Hematopoietic multipotent progenitor cell treated with erythropoietin and hydrocortisone succinate and interleukin-3 and kit ligand, for 17 days (in vitro differentiated cells): ENCODE data around the gene CDK6.
"Not testable (repeated sequence)": the region's sequence is repeated elsewhere in the genome, so short reads cannot be mapped to it uniquely, and the experiment has no call there.

Experiments used
- DNase-seq: peaks from one replicate; pipeline ENCODE4 v3.0.0-alpha.2; 2015; ENCODE audit warnings: low spot score

CDK6 gene

GRCh38 chr7:92836489-92836999 lies at the start of gene CDK6:
CDK6 (minus strand) TSS chr7:92836573; CDS start chr7:92833323, 3,250 bp downstream.
- DNase-seq = no peak

- not testable (repeated sequence) for DNase-seq
Measured at GRCh38 chr7:92886039-92886438, 49.7 kb upstream of the CDK6 start.

GRCh38 chr7:92884218-92884617 lies 47.8 kb upstream of the CDK6 start:
- DNase-seq = no peak

DNA sequence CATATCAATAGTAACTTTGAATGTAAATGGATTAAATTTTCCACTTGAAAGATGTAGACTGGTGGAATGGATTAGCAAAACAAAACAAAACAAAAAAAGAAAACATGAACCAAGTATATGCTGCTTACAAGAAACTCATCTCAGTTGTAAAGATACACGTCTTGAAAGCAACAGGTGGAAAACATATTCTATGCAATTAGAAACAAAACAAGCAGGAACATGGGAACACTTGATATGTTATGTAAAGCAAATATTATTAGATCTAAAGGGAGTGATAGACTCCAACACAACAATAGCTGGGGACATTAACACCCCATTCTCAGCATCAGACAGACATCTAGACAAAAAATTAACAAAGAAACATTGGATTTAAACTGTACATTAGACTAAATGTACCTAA lies 46.4 kb upstream of the CDK6 start:
- no peak for DNase-seq

GRCh38 chr7:92881091-92881485 lies 44.7 kb upstream of the CDK6 start:
- DNase-seq = no peak

- DNase-seq = peak; percentile 11
Measured at GRCh38 chr7:92880212-92881090, 44.1 kb upstream of the CDK6 start.

DNA sequence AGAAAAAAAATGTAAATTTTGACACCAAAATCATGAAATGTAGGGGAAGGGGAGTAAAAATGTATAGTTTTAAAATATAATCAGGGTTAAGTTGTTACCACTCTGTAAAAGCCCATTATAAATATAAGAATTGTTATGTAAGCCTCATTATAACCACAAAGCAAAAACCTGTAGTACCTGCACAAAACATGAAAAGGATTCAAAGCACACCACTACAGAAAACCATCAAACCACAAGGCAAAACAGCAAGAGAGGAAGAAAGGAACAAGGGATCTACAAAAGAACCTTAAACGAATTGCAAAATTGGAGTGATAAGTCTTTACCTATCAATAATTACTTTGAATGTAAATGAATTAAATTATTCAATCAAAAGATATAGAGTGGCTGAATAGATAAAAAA lies 41.0 kb upstream of the CDK6 start:
- DNase-seq = no peak

- DNase-seq = no peak
Measured at GRCh38 chr7:92876836-92877235, 40.5 kb upstream of the CDK6 start.

GRCh38 chr7:92875719-92876118 lies 39.3 kb upstream of the CDK6 start:
- DNase-seq = no peak

- no peak for DNase-seq
Measured at GRCh38 chr7:92875173-92875572, 38.8 kb upstream of the CDK6 start.

- no peak for DNase-seq
Measured at GRCh38 chr7:92874567-92874966, 38.2 kb upstream of the CDK6 start.

GRCh38 chr7:92873776-92874175 lies 37.4 kb upstream of the CDK6 start:
- no peak for DNase-seq

DNA sequence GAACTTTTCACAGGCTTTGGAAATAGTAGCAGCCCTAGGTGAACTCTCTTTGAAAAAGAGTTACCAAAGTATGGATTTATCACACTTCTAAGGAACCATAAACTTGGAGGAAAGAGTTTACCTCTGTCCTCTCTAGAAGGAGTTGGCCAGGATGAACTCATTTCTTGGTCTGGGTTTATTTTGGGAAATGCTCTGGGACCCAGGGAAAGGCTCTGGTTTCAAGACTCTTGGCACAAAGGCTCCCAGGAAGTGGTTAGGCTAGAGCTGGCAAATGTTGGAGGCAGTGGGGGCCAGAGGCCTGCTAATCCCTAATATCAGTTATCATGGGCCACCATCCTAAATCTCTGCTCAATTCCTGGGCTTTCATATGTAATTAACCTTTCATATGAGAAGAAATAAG lies 36.3 kb upstream of the CDK6 start:
- no peak for DNase-seq

GRCh38 chr7:92868683-92869293 lies 32.4 kb upstream of the CDK6 start:
- no peak for DNase-seq

GRCh38 chr7:92864169-92864568 lies 27.8 kb upstream of the CDK6 start:
- peak; percentile 12 for DNase-seq

DNA sequence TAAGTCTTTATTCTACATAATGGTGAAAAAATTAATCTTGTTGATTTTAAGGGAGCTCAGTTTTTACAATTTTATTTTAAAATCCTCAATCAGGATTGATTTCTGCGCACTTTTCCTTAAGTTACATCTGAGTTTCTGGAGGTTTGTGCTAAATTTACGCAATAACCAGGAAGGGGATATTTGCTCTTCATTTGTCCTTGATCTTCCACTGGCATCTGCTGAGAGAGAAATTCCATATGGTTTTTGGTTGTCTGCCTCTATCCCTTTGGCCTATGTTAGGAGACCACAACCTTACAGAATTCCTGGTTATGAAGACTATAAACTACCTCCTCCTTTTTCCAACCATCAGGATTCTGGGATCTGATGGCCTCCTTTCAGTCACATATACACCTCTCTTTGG lies 20.1 kb upstream of the CDK6 start:
- DNase-seq = no peak

DNA sequence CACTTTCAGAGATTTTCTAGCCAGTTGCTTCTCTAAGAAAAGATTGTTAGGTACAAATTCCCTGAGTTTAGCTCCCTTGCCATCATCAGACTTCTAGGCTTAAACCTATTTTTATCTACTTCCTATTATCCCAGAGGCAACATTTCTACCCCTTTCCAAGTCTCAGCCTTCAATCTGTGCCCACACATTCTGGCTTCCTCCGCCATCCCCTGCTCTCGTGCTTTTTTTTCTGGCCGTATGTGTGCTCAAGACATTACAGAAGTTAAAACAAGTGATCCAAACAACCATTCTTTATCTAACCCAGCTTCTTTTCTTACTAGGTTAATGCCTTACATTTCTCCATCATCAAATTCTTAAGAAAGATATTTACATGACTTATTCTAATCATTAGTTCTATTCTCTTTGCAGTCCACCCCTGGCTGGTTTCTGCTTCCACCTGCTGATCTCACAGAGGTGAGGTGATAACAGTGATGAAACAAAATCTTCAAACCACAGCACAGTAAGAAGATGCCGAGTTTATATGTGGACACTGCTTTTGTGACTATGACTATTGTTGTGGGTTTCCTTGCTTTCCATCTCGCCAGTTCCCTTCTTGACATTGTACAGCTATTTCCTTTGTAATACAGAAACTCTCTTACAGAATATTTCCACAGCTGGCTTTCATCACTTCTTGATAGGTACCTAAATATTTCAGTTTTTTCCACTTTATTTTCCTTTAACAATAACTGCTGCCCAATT lies 18.3 kb upstream of the CDK6 start:
- DNase-seq = no peak

- DNase-seq = no peak
Measured at GRCh38 chr7:92851732-92852131, 15.4 kb upstream of the CDK6 start.

DNA sequence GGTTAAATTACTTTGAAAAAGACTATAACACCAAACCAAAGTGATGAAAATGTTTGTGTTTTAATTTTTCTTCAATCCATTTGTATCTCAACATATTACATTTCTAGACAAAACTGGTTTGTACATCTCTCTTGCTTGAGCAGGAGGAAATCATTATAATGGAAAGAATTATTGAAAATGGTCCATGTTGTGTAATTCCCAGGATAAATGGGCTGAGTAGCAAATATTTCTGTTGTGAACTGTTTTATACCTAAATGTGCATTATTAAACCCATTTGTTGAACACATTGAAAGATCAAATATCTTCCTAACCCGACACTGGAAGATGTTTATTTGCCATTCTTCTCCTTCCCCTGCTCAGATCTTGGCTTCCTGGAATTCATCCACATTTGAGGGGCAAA lies 14.1 kb upstream of the CDK6 start:
- DNase-seq = no peak

DNA sequence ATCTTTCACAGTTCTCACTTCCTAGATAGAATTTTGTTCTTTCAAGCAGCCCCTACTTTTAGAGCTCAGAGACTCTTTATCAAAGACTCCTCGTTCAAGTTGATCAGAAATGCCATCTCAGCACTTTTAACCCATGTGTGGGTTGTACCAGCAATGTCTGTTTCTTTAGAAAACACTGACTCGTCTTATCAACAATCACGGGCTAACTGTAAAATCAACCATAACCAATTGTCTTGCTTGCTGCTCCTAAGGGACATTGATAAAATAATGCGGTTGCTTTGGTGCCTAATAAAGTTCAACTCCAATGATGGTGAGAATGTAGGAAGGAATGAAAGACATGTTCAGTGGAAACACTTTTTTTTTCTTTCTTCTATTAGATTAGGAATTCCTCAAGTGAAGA lies 12.9 kb upstream of the CDK6 start:
- DNase-seq = no peak

GRCh38 chr7:92848851-92849250 lies 12.5 kb upstream of the CDK6 start:
- no peak for DNase-seq

DNA sequence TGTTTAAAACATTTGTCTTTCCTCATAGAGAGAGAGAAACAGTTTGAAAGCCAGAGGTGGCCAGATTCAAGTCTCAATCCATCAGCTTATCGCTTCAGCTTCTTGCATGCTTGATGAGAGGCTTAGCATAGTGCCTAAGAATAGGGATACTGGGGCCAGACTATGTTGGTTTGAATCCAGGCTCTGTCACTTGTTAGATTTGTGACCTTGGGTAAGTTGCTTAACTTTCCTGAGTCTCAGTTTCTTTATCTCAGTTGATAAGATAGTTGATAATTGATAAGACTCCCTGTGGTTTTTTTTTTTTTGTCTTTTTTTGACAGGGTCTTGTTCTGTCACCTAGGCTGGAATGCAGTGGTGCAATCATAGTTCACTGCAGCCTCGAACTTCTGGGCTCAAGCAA lies 12.1 kb upstream of the CDK6 start:
- DNase-seq = no peak

DNA sequence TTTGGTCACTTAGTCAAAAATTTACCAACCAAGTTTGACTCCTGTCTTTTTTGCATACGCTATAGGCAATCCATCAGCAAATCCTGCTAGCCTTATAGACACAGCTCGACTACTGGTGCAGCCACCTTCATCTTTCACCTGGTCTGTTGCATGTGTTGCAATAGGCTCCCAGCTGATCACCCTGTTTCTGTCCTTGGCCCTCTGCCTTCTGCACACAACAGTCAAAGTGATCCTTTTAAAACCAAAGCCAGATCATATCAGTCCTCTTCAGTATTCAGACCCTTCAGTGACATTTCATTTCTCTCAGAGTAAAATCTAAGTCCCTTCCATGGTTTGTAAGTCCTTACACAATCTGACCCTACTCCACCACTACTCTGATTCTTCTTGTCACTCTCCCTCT lies 10.9 kb upstream of the CDK6 start:
- no peak for DNase-seq
